AG04450 (cell line): ENCODE data around the gene FKBP14. TPM values are rescaled to one million over a fixed set of nuclear protein-coding genes. Genes with fewer than 3 reads are reported as not detected.

Source experiments
- CTCF ChIA-PET: fragments of 300-600, 350-600 bp; formaldehyde crosslinking; extraction: SDS; loops from one replicate; lab custom pipeline; 2022; ENCODE audit warnings: antibody characterized with exemption, inconsistent platforms; lab: Charles Lee
- POLR2A ChIA-PET: fragments of 350-600 bp; formaldehyde crosslinking; extraction: SDS; loops from one replicate; lab custom pipeline; 2021; ENCODE audit warnings: antibody characterized with exemption, inconsistent platforms; lab: Yijun Ruan, JAX
- DNase-seq: peaks from one replicate; pipeline ENCODE4 v3.0.0-alpha.2; 2011; ENCODE audit warnings: low read depth, low spot score
- H3K27ac ChIP-seq: one replicate; pipeline ENCODE4 v1.5.1; 2012; ENCODE audit warnings: low read depth, low read length, control low read depth
- H3K27me3 ChIP-seq: one replicate; pipeline ENCODE4 v1.6.0; 2012; ENCODE audit warnings: low read length; ENCODE audit not compliant: control insufficient read depth, insufficient read depth
- H3K4me3 ChIP-seq: 2 replicates; pipeline ENCODE4 v1.5.1; 2011; ENCODE audit warnings: mild to moderate bottlenecking, low read depth, low read length, control low read depth
- H3K9me3 ChIP-seq: 2 replicates; pipeline ENCODE4 v1.5.1; 2012; ENCODE audit warnings: low read length; ENCODE audit not compliant: control insufficient read depth, insufficient read depth
- polyA plus RNA-seq: library from polyadenylated mRNA; depleted of rRNA; stranded (reverse); fragments of >200 nt; gene quantifications from 2 replicates; pipeline ENCODE4 v1.2.3, GENCODE V29; 2011
- TF ChIP-seq, protein P1 (sequence below): IDR thresholded peaks from 2 replicates; pipeline ENCODE4 v1.5.1; 2011; ENCODE audit warnings: low read depth, low read length, control low read depth, inconsistent platforms

FKBP14 gene
- polyA plus RNA-seq, 1 experiment = 54.6 TPM

DNA sequence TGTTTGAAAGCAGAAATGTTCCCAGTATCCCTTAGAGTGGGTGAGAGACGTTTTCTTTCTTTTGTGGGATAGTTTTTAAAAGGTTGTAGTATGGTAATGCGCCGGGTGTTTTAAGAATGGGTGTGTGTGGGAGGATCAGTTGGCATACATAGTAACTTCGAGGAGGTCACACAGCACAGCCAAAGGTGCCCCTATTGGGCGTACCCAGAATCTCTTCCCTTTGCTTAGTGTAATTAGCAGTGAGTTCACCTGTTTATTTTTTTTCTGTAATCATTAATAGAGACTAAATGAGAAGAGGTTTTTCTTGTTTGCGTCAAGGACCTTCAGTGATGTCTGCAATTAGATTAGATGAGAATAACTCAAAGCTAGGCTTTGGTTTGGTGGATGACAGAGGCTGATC is 3.2 kb upstream of the FKBP14 start:
- no peak for DNase-seq
- H3K27ac ChIP-seq = no peak overlapping the region

DNA sequence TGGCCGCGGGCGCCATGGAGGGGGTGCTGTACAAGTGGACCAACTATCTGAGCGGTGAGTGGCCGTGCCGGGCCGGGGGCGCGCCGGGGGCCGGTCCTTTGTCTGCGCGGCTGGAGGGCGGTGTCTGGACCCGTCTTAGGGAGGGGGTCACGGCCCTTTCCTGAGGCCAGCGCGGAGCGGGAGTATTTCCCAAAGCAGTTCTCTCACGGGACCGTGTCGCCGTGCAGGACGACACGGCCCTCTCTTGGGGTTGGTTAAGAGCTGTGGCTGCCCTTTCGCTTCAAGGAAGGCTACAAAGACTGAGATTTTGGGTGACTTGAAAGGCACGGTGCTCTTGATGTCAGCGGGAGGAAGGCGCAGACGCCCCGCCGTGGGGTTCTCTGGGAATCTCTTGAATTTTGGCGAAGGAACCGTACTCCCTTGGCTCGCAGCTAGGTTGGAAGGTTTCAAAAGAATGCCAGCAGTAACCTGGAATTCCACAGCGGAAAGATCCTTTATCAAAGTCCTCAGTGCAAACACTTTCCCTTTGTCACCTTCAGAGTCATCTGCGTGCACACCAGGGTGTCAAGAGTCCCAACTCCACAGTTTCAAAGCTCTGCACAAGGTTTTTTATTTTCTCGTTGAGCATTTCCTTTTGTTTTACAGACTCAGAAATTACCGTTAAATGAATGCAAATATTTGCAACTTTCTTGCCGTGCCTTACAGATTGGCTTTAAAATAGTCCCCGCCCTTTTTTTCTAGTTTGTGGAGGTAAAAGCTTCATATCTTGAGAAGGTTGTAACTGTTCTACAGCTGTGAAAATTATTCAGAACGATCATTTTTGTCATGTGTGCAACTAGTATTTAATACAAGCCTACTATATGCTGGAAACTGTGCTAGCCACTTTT is 2.5 kb upstream of the FKBP14 start:
- Histone ChIP-seq H3K4me3 (peak overlapping the region; percentile 78), H3K27ac (no peak overlapping the region), H3K27me3 (no peaks in the 10 kb centered on the region), H3K9me3 (no peaks in the 10 kb centered on the region)
- DNase-seq = no peak
- TF ChIP-seq, protein P1, sequence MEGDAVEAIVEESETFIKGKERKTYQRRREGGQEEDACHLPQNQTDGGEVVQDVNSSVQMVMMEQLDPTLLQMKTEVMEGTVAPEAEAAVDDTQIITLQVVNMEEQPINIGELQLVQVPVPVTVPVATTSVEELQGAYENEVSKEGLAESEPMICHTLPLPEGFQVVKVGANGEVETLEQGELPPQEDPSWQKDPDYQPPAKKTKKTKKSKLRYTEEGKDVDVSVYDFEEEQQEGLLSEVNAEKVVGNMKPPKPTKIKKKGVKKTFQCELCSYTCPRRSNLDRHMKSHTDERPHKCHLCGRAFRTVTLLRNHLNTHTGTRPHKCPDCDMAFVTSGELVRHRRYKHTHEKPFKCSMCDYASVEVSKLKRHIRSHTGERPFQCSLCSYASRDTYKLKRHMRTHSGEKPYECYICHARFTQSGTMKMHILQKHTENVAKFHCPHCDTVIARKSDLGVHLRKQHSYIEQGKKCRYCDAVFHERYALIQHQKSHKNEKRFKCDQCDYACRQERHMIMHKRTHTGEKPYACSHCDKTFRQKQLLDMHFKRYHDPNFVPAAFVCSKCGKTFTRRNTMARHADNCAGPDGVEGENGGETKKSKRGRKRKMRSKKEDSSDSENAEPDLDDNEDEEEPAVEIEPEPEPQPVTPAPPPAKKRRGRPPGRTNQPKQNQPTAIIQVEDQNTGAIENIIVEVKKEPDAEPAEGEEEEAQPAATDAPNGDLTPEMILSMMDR = no peak
- POLR2A ChIA-PET = no interaction called here
- CTCF ChIA-PET = interaction anchor here (0.7 to 3.3 kb wide), 3 partner anchors 33 to 108 kb away, joined by 3 to 15 read pairs (median 4); no protein-coding TSS in a partner anchor

More for the DNA sequence above, 3.2 kb upstream of the FKBP14 start:
- peak overlapping the region; percentile 78 for H3K4me3 ChIP-seq
- ChIA-PET CTCF (interaction anchor here (0.7 to 3.3 kb wide), 3 partner anchors 32 to 109 kb away, joined by 3 to 15 read pairs (median 4); no protein-coding TSS in a partner anchor), POLR2A (no interaction called here)
- no peaks in the 10 kb centered on the region for H3K9me3 ChIP-seq
- TF ChIP-seq, protein P1 = no peak
- no peaks in the 10 kb centered on the region for H3K27me3 ChIP-seq

DNA sequence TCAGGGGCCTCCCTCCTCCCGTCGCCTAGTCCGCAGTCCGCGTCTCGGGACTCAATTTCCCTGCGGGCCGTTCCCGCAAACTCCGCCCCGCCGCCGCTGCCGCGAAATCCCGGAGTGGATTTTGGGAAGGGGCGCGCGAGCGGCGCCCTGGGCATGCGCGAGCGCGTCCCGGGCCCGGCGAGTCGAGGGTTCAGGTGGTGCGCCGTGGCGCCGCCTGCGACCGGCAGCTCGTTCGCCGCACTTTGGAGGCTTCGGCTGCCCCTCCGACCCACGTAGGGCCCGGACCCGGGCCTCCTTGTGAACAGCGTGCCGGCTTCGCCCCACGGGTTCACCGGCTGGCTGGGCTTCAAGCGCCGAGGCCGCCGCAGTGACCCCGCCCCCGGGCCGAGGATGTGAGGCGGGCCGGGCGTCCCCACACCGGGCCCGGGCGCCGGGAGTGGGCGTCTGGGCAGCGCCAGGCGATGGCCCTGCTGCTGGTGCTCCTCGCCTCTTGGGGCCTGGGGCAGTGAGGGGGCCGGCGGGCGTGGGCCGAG is 1.8 kb upstream of the FKBP14 start, which contains the start of gene PLEKHA8:
Gene PLEKHA8, plus strand, starts transcription at position 197 of the 533 bp plus-strand sequence. CDS start 351 bp downstream, outside the sequence.
- peak; percentile 61 for DNase-seq
- ChIA-PET POLR2A (no interaction called here), CTCF (interaction anchor here (1.4 to 3.3 kb wide), 2 partner anchors 34 to 107 kb away, joined by 5 to 15 read pairs; no protein-coding TSS in a partner anchor)

DNA sequence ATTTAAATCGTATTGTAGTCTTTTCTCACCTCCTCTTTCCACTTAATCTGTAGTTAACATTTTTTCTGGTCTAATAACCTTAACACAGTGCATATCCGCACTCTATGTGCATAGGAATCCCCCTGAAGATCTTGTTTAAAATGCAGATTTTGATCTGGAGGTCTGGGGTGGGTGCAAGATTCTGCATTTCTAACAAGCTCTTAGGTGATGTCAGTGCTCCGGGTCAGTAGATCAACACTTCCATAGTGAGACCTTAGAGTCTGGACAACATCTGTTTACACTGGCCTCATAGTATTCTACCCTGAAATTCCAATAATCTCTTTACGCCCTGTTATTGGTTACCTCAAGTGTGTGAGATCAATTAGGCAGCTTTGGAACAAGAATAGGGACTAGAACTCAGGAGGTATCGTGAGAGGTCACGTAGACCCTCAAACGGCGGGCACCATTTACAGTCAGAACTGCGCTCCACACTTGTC is 1.3 kb upstream of the FKBP14 start:
- TF ChIP-seq, protein P1 = no peak
- ChIA-PET POLR2A (interaction anchor here (1.0 kb wide), 1 partner anchor 11 kb away, joined by 3 read pairs; no protein-coding TSS in a partner anchor), CTCF (interaction anchor here (0.7 to 1.7 kb wide), 3 partner anchors 34 to 107 kb away, joined by 3 to 5 read pairs (median 4); no protein-coding TSS in a partner anchor)
- Histone ChIP-seq H3K9me3 (no peaks in the 10 kb centered on the region), H3K27ac (no peak overlapping the region), H3K4me3 (peak overlapping the region; percentile 78), H3K27me3 (no peaks in the 10 kb centered on the region)
- DNase-seq = no peak

More for the DNA sequence above, 1.8 kb upstream of the FKBP14 start, which contains the start of gene PLEKHA8:
- Histone ChIP-seq H3K9me3 (no peaks in the 10 kb centered on the region), H3K27ac (no peak within 1 kb of the TSS), H3K27me3 (no peaks in the 10 kb centered on the region), H3K4me3 (peak within 1 kb of the TSS; percentile 78)
- TF ChIP-seq, protein P1 = no peak
